D341Med (cell line): Measurements from ENCODE around the gene BMAL2.

Source experiments
- DNase-seq: peaks from one replicate; pipeline ENCODE4 v3.0.0; 2012; ENCODE audit warnings: low spot score

The BMAL2 gene

DNA sequence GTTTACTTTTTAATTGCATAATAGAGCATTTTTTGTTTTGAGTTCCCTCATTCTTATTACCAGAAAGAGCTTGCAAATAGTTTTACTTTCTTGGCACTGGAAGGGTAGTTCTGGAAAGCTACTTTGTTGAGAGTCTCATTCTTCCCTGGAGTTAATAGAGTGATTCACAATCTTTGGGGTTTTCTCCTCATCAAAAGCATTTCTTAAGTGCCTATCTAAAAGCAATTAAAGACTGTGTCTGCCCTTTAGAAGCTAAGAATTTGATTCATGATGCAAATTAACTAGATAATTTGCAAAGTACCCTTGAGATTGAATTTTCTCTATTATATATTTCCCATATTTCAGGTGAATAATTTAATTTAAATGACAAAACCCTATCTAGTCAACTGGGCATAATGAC lies 8.1 kb upstream of the BMAL2 start:
- no peak for DNase-seq

DNA sequence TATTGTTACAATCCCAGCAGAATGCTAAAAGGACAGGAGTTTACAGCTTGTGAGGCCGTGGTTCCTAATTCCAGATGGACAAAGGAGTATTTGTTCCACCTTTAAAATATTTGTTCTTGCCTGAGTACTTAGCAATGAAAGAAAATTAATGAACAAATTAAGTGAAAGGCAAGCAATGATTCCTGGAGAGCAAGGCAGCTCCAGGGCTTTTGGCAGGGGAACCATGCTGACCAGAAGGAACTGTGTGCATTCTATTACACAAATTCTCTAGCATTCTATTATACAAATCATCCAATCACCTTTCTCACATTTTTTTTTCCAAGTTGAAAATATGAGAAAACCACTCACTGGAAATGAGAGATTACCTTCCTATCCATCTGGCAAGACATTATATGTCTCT lies 1.8 kb upstream of the BMAL2 start:
- no peak for DNase-seq

DNA sequence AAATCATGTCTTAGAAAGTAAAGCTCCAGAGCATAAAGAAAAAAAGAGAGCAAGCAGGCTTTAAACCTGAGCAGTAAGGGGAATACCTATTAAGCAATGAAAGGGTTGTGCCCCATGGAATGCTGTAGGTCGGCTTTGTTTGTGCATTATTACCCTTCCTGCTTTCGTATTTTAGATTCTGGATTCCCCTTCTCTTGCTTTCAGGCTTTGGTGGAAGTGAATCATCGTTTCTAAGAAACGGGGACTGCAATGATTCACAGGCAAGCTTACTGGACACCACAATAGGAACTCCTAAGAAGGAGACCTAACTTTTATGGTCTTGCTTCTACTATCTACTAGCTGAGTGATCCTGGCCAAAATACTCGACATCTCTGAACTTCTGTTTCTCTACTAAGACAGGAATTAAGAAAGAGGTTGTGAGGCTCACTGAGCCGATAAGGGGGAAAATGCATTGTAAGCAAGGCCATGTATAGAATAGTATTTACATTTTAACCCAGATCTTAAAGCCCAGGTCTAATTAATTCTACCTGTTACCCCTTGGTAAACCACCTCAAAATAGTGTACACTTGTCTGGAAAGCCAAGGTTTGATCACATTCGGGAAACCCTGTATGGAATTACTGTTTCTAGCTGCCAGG lies 1.2 kb upstream of the BMAL2 start:
- no peak for DNase-seq

DNA sequence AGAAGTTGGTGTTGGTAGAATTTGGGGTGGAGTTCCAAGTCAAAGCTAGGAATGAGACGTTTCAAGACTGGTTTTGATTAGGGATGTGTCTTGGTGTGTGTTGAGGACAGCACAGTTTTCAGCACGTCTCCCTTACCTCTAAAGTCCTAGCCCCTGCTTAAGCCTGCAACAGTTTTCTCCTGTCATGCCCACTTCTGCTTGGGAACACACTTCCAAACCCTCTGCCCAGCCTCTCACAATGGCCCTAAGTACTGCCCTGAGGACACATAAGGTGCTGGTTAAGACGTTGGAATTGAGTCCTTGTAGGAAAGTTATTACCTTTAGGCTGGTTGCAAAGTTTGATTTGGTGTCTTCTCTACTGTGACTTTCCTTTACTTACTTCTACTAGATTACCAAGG lies 710 bp upstream of the BMAL2 start:
- no peak for DNase-seq

DNA sequence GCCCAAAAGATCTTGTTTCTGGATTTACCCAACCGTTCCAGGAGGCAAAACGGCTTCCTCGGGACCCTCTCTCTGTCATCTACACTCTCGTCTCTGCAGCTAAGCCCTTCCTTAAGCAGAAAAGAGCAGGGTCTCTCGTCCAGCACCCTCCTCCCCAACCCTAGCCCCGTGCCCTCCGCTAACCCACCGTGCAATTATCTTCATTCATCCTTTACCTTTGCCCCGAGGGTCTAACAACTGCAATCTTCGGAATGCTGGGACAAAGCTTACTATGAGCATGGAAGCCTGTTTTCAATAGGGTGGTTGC lies 276 bp upstream of the BMAL2 start:
- no peak for DNase-seq

DNA sequence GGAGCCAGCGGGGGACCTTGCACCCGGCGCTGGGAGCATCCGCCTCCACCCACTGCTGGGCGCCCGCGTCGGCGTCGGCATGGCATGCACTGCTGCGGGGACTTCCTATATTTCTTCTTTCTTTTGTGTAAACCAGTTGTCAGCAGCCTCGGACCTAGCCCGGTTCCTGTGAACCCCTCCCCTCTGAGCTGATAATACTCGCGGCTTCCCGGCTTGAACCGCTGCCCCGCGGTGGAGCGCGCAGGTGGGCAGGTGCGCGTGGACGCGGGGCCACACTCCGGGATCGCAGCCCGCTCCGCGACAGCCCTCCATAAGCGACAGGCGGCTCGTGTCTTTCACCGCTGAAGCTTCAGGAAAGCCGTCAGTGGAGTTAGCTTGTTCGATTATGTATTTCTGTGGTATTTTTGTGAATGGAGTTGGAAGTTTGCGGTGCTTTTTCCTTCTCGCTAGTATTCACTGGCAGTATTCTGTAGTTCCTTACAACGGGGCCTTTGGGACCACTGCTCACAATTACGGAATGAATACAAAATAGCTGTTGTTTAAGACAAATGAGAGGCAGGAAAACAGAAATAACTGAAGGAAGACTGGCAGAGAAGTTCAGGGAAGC lies 870 bp downstream of the BMAL2 start:
- DNase-seq, result peak; percentile 61

DNA sequence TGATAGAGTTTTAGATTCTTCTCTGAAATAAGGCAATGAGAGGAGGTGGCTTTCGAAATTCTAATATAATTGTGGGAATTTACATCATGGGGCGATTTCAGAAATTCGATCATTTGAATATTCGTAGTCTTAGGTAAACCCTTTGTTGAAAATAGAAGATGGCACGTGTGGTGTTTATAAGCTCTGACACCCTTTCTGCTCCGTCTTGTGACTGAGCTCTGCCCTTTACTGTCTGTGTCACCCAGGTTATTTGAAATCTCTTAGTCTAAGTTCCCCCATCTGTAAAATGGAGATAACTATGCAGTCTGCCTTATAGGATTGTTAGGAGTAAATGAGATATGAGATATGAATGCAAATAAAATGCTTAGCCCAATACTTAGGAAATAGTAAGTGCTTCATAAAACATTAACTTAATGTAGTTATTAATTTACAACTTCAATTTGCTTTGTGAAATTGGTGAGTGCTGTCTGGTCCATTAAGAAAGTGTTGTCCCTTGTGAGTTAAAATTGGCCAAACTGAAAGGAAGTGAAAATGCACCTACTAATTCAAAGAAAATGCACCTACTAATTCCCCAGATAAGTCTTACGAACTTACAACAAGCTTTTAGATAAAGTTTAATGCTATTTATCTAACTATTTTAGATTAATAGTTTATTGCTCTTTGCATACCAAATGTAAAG lies 1.5 kb downstream of the BMAL2 start:
- DNase-seq, result no peak

DNA sequence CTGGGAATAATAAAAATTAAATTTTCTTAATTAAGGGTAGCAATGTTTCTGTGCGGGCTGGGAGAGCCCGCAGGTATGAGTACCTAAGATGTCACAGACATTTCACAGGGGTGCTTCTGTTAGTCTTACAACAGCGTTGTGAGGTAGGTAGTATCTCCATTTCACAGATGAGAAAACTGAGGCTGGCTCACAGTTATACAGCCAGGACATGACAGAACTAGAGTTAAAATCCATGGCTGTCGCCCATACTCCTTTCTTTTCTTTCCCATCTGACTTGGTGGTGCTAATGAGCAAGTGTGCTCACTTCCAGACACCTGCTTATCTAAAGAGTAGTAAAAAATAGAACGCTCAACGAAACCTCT lies 2.1 kb downstream of the BMAL2 start:
- DNase-seq, result no peak

DNA sequence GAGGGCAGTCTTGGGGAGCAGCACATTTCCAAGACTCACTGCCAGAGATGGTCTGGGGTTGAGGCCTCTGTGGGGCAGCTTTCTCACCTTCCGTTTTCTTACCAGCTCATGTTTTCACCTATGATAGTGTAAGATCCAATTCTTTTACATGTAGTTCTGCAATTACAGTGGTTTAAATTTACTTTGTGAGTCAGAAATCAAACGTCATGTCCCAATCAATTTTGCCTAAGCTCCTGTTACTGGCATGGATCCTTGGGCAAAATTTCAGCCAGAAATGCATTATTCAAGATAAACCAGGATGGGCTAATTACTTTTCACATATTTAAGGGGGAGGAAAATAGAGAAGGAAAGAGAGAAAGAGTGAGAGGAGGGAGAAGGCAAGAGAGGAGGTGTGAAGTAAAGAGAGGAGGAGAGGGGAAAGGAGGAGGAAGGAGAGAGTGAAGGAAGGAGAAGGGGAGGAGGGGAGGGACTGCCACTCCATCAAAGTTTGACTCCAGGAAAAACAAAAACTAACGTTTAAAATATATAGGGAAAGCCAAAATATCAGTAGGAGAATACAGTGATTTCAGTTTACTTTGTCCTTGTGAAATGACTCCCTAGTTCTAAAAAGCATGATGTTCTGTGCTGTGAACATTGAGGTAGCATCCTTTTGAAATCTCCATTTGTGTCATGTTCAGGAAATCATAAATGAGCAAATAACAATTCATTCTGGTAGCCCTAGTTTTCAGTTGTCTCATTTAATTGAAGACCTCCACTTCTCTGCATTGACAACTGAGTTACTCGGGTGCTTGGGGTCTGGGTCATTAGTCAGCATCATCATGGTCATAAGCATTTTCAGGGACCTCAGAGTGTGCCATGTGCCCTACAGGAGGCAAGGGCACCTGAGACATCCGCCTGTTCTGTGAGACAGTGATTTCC lies 3.0 kb downstream of the BMAL2 start:
- no peak for DNase-seq

DNA sequence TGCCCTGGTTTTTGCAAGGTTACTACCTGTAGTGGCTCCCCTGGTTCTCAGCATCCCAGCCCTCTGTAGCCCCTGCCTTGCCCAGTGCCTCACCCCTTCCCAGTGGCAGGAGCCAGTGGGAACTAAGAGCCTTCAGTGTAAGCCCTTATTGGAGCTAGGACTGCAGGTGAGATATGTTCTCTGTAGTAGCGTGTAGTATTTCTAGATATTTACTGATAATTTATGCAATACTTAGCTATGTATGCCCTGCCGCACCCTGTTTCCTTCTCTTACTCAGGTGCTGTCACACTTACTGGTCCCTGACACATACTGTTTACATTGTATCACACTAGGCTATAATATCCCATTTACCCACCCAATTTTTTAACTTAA lies 3.6 kb downstream of the BMAL2 start:
- no peak for DNase-seq

DNA sequence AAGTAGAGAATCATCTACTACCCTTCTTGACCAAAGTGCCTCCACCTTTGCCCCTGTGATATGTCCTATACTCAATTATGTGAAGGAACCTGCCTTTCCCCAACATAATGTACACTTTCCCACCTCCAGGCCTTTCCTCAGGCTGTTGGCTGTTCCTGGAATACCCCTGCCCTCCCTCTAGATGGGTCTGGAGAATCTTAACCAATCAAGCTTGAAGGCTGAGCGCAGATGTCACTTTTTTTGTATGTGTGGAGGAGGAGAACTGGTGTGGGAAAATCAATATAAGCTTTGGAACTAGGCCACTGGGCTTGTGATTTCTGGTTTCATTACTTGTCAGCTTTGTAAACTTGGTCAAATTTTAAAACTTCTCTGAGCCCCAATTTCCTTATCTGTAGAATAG lies 4.7 kb downstream of the BMAL2 start:
- DNase-seq, result no peak

DNA sequence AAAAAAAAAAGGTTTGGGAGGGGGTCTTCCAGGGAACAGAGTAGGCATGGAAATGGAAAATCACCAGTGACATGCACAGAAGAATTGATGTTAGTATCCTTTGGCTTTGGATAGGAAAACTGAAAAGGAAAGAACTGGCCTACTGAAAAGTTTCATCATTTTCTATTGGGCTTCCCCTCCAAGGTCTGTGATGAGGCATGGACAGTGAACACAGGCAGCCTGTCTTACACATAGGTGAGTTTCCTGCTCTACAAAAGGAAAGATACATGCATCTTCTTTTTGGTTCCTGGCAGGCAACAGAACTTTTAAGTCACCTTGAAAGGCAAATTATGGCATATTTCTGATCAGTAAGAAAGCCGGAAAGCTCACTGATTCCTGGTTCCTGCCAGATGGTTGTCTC lies 5.8 kb downstream of the BMAL2 start:
- no peak for DNase-seq

DNA sequence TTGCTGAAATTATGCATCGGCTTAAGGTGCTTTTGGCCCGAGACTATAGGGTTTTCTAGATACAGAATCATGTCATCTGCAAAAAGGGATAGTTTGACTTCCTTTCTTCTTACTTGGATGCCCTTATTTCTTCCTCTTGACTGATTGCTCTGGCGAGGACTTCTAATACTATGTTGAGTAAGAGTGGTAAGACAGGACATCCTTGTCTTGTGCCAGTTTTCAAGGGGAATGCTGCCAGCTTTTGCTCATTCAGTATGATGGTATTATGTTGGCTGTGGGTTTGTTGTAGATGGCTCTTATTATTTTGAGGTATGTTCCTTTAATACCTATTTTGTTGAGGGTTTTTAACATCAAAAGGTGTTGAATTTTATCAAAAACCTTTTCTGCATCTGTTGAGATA lies 8.3 kb downstream of the BMAL2 start:
- no peak for DNase-seq

DNA sequence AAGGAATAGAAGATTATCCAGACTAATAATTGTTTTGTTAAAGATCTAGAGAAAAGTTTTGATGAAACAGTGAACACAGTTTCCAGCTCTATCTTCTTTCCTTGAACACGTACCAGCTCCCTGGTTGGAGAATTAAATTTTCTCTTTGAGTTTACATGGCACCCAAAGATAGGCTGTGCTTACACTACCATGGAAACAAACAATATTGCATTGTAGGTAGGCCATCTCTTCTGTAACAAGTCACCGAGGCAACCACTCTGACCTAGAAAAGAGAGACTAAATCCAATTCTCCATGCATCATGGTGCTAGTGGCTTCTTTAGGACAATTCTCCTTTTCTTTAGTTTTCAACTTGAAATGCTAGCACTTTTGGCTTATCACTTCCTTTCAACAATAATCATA lies 9.9 kb downstream of the BMAL2 start:
- DNase-seq, result no peak

DNA sequence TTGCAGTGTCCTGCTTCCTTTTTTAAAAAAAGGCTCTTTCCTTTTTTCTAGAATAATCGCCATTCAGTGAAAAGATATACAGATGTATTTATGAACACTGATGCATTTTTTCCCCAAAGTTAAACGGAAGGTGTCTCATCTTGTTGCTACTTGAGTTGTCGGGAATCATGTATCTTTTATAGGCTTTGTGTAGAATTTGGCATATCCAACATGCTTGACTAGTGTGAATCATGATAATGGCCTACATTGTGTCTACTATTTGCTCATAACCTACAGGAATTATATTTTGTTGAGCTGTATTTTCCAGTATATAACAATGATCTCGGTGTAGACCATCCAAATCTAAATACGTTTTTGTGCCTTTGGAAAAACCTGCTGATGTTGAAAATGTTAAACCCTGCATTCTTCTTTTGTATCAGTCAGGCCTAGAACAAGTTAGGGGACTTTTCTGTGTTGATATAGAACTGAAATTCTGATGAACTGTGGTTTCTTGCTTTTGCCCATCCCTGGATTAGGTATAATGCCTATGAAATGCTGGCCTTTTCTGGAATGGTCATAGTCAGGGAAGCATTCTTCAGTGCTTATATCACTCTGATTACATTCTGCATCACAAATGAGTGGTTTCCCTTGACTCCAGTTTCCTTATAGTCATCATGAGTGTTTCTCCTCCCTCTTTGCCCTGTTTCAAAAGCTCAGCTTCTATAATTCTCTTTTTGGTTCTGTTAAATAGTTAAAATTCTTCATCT lies 10.8 kb downstream of the BMAL2 start:
- no peak for DNase-seq

DNA sequence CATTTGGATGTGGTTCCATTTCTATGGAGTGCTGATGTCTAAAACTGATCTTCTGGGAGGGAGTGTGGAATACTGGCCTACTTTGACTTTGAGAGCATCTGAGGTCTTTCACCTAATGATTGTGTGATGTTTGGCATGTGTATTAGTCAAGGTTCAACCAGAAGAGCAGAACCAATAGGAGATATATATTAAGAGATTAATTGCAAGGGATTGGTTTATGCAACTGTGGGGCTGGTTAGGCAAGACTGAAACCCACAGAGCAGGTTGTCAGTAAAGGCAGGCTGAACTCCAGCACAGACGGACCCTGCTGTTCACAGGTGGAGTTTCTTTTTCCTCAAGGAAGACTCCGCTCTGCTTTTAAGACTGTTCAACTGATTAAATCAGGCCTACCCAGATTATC lies 11.6 kb downstream of the BMAL2 start:
- no peak for DNase-seq

DNA sequence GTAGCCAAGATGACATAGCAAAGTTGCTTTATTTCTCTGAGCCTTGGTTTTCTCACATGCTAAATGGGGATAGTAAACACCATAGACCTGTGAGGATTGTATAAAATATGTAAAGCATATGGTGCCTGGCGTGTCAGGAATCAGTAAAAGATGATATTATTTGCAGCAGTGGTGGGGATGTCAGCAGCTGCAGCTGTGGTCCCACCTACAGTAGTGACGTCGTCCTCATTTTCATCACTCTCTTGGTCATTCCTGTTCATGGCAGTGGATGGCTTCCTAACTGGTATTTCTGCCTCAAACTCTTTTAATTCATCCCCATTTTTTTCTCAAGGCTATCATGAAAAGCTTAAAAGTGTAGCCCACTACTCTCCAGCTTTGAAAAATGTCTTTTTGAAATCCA lies 12.1 kb downstream of the BMAL2 start:
- DNase-seq, result no peak

DNA sequence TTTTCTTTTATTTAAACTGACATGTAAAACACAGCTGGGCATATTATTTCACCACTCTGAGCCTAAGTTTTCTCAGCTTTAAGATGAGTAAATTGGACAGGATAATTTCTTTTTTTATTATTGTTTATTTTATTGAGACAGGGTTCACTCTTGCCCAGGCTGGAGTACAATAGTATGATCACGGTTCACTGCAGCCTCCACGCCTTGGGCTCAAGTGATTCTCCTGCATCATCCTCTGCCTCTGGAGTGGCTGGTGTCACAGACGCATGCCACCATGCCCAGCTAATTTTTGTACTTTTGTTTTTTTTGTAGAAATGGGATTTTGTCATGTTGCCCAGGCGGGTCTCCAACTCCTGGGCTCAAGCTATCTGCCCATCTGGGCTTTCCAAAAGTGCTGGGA lies 12.7 kb downstream of the BMAL2 start:
- DNase-seq, result no peak

DNA sequence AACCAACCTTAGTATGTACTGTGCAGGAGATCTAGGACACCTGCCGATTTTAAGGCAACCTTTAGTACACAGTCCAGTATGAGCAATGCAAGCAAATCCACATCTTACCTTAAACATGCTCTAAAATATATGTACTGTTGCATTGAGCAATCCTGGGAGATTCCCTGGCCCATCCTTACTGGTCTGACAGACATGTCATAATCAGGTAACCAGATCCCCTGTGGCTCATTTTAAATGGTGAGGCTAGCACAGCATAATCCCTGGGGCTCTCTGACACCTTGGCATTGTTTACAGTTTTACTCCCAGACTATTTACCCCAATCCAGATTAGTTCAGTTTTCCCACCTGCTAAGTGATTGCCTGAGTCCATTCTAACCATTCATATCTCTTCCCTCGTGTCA lies 15.1 kb downstream of the BMAL2 start:
- no peak for DNase-seq

DNA sequence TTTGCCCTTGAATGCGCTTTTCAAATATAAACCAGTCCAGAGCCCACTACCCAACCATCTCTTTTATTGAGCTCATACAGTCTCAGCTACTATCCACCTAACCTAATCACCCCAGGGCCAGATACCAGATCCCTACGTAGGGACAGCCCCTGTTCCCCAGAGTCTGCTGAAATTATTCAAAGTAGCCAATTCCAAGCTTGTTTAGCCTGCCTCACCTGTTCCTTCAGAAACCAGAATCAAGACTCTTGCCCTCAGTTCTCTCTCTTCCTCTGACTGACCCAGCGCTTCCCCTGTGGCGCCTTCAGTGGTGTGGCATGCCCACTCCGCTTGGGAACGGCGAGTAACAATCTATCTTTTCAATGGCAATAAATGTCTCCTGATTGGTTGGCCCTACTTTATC lies 18.8 kb downstream of the BMAL2 start:
- no peak for DNase-seq

DNA sequence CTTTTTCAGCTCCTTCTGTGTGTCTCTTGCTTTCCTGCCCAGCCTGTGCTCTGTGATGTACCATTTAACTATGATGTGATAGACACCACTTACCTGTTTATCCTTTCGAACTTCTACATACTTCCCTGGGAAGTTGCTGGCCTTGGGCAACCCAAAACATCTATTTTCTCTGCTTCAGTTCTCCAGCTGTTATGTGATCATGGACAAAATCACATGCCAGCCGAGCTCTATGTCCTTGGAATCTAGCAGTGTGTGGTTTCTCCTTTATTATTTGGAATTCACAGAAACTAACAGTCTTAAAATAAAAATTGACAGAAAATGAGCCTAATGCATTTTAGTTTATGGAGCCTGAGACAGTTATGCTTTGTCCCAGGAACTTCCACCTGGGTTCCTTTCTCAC lies 22.9 kb downstream of the BMAL2 start:
- no peak for DNase-seq

DNA sequence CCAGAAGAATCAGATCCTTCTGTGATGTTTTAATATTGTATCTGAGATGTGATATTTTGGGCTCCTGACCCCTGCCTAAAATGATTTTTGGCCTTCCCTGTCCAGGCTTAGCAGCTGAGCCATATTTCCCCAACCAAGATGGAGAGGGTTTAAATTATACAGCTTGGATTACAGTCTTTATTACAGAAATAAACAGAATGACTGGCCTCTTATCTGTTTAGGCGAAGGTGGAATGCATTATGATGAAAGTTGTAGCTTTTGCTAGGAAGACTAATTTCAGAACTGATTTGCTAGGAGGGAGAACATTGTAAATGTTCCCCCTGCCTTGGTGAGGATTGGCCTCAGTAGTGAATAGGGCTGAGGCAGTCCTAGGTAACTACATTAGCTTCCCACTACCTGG lies 23.3 kb downstream of the BMAL2 start:
- no peak for DNase-seq
